Measurements from ENCODE around the gene HPDL.

HPDL gene

GRCh38 chr1:45370575-45370974 is 43.9 kb downstream of the HPDL start:
- no peak overlapping the region for H3K4me3 ChIP-seq (ENCODE audit: control insufficient read depth, low read depth, low read length)
- no peak for TF ChIP-seq CTCF (conservative IDR thresholded peaks at IDR 0.05; ENCODE audit: control insufficient read depth, insufficient read depth, low read depth, low read length)
- DNase-seq (ENCODE audit: low read depth) = no peak

- no peak for DNase-seq (ENCODE audit: low read depth)
- TF ChIP-seq CTCF (conservative IDR thresholded peaks at IDR 0.05; ENCODE audit: control insufficient read depth, insufficient read depth, low read depth, low read length) = no peak
- no peak overlapping the region for H3K4me3 ChIP-seq (ENCODE audit: control insufficient read depth, low read depth, low read length)
These were observed 46.9 kb downstream of the HPDL start for GRCh38 chr1:45373573-45373972.

GRCh38 chr1:45375104-45376090 is 48.7 kb downstream of the HPDL start:
- H3K4me3 ChIP-seq (ENCODE audit: control insufficient read depth, low read depth, low read length) = no peak overlapping the region
- no peak for DNase-seq (ENCODE audit: low read depth)
- no peak for TF ChIP-seq CTCF (conservative IDR thresholded peaks at IDR 0.05; ENCODE audit: control insufficient read depth, insufficient read depth, low read depth, low read length)

- DNase-seq (ENCODE audit: low read depth) = no peak
- no peak overlapping the region for H3K4me3 ChIP-seq (ENCODE audit: control insufficient read depth, low read depth, low read length)
- no peak for TF ChIP-seq CTCF (conservative IDR thresholded peaks at IDR 0.05; ENCODE audit: control insufficient read depth, insufficient read depth, low read depth, low read length)
These were observed 51.5 kb downstream of the HPDL start for GRCh38 chr1:45378184-45378583.
